GM21367 (cell line): ENCODE measurements around the gene DPYD.

Experiments used
- ATAC-seq: cut with Tn5 transposase; IDR thresholded peaks from one replicate; pipeline ENCODE4 v1.9.1; 2021; ENCODE audit not compliant: unreplicated experiment

DPYD gene

GRCh38 chr1:97920832-97921571 lies at the start of gene DPYD:
TSS of gene DPYD (minus strand) at chr1:97921034. CDS start at chr1:97920922, 112 bp downstream.
- ATAC-seq = peak; percentile 91

GRCh38 chr1:97960470-97960869 lies 39.6 kb upstream of the DPYD start:
- no peak for ATAC-seq

DNA sequence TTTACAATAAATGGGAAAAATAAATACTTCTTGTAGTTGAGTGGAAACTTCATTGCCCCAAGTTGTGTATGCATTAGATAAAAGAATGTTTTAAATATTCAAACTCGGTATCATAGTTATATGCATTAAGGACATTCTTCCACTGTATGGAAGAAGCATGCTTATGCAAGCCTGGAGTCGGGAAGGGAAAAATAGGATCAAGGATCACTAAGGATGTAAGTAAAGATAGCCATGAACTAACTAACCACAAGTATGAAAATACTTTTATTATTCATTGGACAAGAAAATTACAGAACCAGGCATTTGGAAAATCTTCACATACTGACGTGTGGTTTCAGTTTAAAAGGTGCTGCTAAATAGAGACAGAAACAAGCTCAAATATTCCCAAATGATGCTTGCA lies 26.9 kb upstream of the DPYD start:
- ATAC-seq = no peak

DNA sequence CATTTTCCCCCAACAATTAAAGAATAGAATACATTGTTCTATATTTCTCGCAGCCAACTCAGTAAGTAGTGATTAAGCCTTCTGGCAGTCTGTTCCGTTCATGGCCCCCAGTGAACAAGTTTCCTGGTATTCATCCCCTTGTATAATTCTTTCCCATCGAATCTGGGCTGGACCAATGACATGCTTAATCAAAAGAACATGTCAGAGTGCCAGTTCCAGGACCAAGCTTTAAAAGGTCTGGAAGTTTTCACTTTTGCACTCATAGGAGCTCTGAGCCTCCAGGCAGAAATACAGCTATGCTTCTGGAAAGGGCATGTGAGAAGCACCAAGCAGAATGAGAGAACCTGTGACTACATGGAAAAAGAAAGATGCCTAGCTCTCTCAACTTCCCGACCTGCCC lies 22.5 kb upstream of the DPYD start:
- ATAC-seq = no peak

DNA sequence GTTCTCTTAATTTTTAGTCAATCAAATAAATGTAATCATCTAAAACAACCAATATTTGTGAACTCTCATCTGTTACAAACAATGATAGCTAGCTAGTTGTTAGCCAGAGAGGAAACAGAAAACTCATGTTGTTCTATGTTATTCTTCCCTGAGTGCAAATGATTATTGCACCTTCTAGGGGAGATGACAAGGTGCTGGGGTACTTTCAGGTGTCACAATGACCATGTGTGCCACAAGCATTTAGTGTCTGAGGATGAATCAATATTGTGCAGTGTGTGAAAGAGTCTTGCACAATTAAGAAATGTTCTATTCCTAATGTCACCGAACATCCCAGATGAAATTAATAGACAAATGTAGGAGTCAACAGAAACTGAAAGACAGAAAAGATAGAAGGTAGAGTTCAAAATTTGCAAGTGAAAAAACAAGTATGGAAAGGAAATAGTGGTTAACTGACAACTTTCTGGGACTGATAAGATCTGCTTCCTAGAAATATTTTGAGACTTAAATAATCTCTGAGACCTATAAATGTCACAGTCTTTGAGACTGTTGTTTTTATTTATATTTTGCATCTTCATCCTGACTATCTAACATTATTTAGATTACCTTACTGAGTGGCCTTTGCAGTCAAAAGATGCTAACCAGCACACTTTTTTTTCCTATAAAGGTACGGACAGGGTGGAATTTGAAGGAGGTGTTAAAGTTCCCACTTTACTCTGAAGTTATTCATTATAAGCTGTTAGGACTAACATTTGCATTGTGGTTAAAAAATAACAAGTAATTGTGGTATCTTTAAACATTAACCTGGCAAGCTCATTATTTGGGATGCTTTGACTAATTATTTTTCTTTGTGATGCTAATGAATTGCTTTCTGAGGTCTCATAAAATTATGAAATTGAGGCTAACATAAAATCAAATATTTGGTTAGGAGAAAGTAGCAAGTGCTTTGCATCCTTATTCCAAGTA lies 21.6 kb upstream of the DPYD start:
- no peak for ATAC-seq

GRCh38 chr1:97938285-97938642 lies 17.4 kb upstream of the DPYD start:
- no peak for ATAC-seq

DNA sequence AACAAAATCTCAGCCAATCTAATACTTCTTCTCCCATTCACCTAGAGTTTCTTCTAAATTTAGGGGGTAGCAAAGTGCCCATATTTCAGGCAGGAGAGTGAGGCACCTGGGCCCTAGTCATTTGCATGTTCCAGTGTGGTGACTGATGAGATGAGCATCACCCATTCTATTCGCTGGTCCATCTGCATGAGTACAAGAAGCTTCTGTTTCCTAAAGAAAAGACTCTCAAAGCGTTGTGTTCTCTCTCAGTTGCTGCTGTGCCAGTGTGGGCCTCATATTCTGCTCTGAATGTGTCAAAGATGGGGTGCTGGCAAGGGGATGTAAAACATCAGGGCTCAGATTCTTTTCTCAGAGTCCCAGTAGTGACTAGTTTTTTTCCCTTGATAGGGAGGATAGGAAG lies 16.1 kb upstream of the DPYD start:
- no peak for ATAC-seq

DNA sequence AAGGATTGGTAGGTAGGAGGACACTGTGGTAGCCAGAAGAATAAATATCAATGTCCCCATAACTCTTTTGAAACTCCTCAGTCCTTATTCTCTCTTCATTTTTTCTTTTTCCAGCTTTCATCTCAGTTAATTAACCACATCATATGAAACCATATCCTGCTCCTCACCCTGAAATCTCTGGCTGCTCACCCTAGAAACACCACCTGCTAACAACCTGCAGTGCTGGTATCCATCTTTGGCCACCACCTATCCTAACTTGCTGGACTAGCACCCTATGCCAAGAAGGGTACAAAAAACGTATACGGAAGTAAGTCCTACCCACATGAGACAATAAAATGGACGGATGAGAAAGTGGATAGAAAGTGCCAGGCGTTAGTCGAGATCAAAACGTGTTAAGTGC lies 13.7 kb upstream of the DPYD start:
- ATAC-seq = no peak

DNA sequence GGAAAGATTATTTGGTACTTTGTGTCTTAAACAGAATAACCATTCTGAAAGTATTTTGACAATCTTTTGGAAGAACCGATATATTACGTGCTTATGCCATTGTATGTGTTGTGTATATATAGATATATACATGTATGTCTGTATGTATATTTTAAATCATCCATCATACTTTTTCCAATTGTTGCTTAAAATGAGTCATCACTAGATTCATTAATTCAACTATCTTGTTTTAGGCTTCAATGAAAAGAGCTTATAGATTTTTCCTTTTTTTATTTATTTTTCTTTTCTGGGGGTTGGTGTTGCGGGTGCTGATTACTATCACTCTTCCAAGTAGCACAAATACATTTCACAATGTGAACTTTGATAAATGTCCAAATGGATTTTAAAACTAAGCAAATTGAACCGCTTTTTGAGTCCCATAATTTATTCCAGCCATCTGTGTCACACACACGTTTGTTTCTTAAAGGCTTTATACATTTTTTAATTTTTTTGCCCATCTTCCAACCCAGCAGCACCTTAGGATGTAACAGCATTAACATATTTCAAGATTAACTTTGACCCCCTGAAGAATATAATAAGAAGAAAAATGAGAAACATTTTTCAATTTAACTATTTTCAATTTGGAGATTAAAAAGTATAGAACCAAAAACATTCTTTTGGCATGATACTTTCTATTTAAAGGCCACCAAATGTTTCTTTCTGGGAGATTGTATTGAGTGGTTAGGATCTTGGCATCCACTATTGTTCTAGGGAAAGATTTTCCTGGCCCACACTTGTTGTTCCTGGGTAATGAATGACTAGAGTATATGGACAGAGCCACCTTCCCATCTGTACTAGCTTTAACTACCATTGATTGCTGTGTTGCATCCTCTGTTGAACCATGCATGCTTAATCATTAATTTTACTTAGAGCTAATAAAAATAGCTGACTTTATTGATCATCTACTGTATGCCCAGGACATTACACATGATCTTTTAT lies 9.3 kb upstream of the DPYD start:
- ATAC-seq = no peak

DNA sequence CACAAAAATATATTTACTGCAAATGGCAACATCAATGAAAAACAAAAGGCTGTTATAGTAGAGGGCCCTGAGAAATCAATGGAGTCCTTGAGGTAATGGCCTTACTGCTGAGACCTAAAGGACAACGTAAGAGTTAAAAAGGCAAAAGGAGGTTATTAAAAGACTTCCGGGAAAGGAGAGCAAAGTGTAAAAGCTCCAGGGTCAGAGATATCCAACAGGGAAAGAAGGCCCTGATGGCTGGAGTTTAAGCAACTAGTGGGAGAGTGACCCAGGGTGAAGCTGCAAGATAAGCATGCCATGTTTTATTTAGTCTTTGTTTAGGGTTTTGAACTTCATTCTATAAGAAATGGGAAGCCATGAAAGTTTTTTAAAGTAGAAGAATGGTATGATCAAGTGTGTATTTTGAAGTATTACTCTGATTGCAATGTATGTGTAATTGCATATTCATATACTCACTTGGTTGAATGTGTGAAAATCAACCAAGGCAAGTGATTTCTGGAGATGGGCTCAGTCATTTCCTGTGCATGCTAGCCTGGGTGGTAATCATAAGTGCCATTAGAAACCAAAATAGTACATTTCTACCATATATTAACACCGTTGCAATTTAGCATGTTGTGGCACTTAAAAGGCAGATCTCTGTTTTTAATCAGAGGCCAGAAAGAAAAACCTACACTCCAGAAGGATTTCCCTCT lies 5.3 kb upstream of the DPYD start:
- ATAC-seq = no peak

DNA sequence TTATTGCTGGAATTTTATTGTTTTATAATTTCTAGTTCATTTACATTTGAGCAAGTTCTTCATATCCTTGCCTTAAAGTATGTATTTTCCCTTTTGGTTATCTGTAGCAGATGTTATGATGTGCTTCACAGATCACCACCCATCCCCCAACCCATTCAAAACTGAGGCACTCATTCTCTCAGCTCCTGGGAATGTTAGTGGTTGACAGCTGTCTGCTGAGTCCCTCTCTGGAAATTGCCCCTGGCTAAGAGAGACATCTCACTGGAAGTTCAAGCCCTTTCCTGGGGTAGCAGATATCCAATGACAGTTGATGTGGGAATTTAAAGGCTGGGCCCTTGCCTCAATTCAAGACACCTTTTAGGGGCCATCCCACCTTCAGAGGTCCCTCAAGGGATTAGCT lies 4.3 kb upstream of the DPYD start:
- no peak for ATAC-seq

DNA sequence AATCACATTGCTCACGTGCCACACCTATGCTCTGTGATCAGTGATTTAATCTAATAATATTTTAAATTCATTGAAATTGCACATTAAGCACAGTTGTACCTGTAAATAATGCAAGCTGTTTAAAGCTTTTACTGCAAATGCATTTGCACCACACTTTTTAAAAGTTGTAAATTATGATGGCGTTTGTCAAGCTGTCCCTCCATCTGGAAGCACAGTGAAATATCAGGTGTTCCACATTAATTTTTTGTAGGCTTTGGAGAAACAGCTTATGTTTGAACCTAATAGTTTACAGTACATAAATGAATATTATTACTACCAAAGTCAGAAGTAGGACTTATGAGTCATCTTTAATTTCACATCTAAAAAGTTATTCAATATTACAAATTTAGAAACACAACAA lies 3.0 kb upstream of the DPYD start:
- ATAC-seq = no peak

- ATAC-seq = peak; percentile 19
These were observed 480 bp downstream of the DPYD start for GRCh38 chr1:97920276-97920831.

DNA sequence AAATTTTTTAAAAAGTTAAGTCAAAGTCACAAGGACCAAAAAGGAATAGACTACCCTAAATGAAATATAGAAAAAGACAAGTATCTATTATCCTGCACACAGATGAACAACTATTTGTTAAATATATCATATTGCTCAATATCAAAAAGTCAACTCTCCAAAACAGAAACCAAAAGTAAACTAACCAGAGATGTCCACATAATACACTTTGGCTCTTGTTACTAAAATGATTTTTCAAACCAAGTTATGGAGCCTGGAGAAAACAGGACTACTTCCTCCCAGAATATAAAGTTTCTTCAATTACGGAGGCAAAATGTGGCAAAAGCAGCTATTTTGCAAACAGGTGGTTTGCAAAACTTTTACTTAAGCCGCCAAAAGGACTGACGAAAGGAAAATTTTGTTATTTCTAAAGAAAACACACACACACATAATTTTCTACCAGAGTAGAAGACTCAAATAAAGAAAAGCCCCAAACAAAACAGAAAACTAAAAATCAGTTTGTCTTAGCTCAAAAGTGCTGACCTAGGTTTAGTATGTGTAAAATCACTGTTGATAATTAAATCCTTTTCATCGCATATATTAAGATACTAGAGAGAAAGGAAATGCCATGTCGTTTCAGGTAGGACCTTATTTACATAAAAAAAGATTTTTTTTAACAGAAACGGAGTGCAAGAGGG lies 1.1 kb downstream of the DPYD start:
- no peak for ATAC-seq

DNA sequence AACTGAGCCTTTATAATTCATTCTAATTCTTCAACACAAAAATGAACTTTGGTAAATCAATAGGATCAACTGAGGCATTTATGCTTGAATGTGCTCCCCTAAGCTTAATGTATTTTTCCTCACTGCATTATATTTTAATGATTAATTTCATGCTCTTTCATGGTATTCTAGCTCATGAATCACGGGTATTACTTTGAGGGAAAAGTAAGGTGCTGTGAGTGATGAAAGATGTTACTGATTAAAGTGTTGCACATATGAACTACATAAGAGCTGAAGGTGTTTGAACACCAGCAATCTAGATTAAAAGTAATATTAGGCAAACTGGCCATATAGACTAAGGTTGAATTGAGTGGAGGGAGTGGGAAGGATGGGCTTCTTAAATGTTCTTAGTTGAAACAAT lies 1.9 kb downstream of the DPYD start:
- ATAC-seq = no peak

GRCh38 chr1:97913506-97914139 lies 7.2 kb downstream of the DPYD start:
- no peak for ATAC-seq

DNA sequence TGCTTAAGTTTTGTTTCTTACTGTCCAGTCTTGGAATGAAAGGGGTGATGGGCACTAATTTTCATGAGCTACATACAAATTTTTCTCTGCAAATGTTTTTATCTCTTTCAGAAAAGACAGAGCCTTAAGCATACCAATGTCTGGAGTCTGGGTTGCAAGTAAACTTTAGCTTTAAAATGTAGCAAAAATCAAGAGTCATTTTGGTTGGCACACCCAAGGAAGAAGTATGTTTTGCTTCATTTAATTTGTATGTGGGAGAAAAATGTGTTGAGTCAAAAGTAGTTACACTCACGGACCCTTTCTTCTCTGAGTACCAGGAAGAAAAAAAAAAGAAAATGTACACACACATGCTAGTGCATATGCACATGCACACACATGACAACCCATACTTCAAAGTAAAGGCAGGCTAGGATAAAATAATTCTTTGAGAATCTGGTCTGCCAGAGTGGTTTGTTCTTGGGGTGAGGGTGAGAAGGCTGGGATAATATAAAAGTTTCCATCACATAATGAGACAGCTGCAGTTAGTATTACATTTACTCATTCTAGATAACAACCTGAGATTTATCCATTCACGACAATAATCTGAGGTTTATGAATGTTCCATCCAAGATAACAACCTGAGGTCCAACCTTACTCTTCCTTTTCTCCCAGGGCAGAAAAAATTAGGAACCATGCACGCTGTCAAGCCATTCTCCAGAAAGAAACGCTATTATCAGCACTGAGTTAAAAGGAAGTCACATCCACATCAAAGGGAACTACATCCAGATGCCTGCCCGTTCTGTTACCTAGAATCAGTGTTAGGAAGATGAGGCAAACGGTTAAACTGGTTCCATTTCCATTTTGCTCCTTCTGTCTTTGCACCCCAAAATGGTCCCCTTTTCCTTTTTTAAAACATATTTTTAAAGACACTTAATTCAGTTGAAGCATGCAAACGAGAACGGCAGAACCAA lies 9.3 kb downstream of the DPYD start:
- no peak for ATAC-seq

DNA sequence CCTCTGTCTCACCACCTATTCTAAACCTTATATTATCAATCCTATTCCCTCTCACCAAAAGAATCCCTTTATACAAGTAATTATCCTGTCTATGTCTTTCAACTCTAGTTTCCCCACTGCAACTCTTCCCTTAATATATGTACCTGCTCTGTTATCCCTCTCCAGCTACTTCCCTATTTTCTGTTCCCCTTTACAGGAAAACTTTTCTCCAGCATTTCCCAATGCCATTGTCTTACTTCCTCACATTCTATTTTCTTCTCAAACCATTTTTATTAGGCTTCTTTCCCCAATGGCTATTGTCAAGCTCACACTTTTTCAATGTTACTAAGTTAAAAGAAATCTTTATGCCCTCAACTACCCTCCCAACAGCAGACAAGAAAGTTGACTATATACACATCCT lies 11.6 kb downstream of the DPYD start:
- no peak for ATAC-seq
